H1 (cell line): ENCODE results near the gene SLC5A8. TPM values are rescaled to one million over a fixed set of nuclear protein-coding genes. Genes with fewer than 3 reads are reported as not detected.

Experiments
- CTCF ChIA-PET: fragments of 300-600 bp; sonication (Branson Sonifier 250); formaldehyde crosslinking; loops from one replicate; lab custom pipeline; 2021; ENCODE audit not compliant: partially characterized antibody; lab: Charles Lee
- POLR2A ChIA-PET: fragments of 300-600 bp; sonication (Branson Sonifier 250); formaldehyde crosslinking; loops from one replicate; lab custom pipeline; 2021; ENCODE audit warnings: inconsistent platforms; ENCODE audit not compliant: partially characterized antibody; lab: Charles Lee
- DNase-seq, 2 experiments: peaks; one replicate each; pipeline versions ENCODE4 v3.0.0 to v3.0.0-alpha.2; 2010 to 2022; ENCODE audit warnings: low spot score in 2 of 2, low read depth in 1 of 2, mixed read lengths in 1 of 2
- FAIRE-seq: peaks from 2 replicates; lab custom pipeline; 2011; peaks lifted over from hg19 to GRCh38; lab: Jason Lieb, UNC
- H2AFZ ChIP-seq: 2 replicates; pipeline ENCODE4 v1.8.1; 2012; ENCODE audit warnings: low read length, inconsistent platforms
- H2AK5ac ChIP-seq: 2 replicates; pipeline ENCODE4 v1.6.1; 2013; ENCODE audit warnings: low read depth, low read length
- H2BK120ac ChIP-seq: replicated peaks from 2 replicates; pipeline ENCODE3; 2013; ENCODE audit warnings: low read depth, low read length, inconsistent platforms
- H2BK12ac ChIP-seq: 2 replicates; pipeline ENCODE4 v1.6.1; 2013; ENCODE audit warnings: low read depth, low read length
- H2BK15ac ChIP-seq: 2 replicates; pipeline ENCODE4 v1.6.1; 2013; ENCODE audit warnings: low read length
- H2BK20ac ChIP-seq: 2 replicates; pipeline ENCODE4 v1.6.1; 2013; ENCODE audit warnings: low read length
- H2BK5ac ChIP-seq: 2 replicates; pipeline ENCODE4 v1.6.1; 2013; ENCODE audit warnings: low read depth, low read length
- H3K14ac ChIP-seq: 2 replicates; pipeline ENCODE4 v1.6.1; 2013; ENCODE audit warnings: inconsistent platforms; ENCODE audit not compliant: insufficient read length
- H3K18ac ChIP-seq: 2 replicates; pipeline ENCODE4 v1.6.1; 2013; ENCODE audit warnings: low read length; ENCODE audit errors: extremely low read depth
- H3K23ac ChIP-seq: 2 replicates; pipeline ENCODE4 v1.6.1; 2013; ENCODE audit warnings: inconsistent platforms; ENCODE audit not compliant: insufficient read length
- H3K23me2 ChIP-seq: 2 replicates; pipeline ENCODE4 v1.6.1; 2013; ENCODE audit warnings: low read depth, low read length
- H3K27ac ChIP-seq: 2 replicates; pipeline ENCODE4 v1.6.1; 2011; ENCODE audit warnings: low read depth, low read length, inconsistent platforms
- H3K27me3 ChIP-seq, 4 experiments: replicated peaks in 1 of 4; 1 replicate in 1 of 4; 2 replicates in 3 of 4; pipeline versions ENCODE4 v1.6.1 to v1.8.1; 2011 to 2013; ENCODE audit warnings: low read length in 3 of 4, mild to moderate bottlenecking in 3 of 4, inconsistent platforms in 2 of 4, mixed read lengths in 2 of 4, moderate library complexity in 1 of 4; ENCODE audit not compliant: control insufficient read depth in 3 of 4, insufficient read depth in 3 of 4; ENCODE audit errors: extremely low read depth in 1 of 4
- H3K36me3 ChIP-seq, 4 experiments: 2 replicates each; pipeline versions ENCODE4 v1.6.1 to v1.8.1; 2011 to 2013; ENCODE audit warnings: mild to moderate bottlenecking in 4 of 4, low read length in 3 of 4, moderate library complexity in 2 of 4, control low read depth in 1 of 4, inconsistent platforms in 1 of 4; ENCODE audit not compliant: insufficient read depth in 4 of 4, control insufficient read depth in 2 of 4
- H3K4ac ChIP-seq: replicated peaks from 2 replicates; pipeline ENCODE3; 2013; ENCODE audit warnings: low read length, low read depth, mixed read lengths, inconsistent platforms; ENCODE audit not compliant: insufficient read length
- H3K4me1 ChIP-seq, 4 experiments: replicated peaks in 1 of 4; 1 replicate in 1 of 4; 2 replicates in 3 of 4; pipeline versions ENCODE4 v1.6.1 to v1.8.1; 2011 to 2013; ENCODE audit warnings: low read length in 3 of 4, inconsistent platforms in 2 of 4, mixed read lengths in 1 of 4; ENCODE audit not compliant: insufficient read depth in 4 of 4, control insufficient read depth in 3 of 4
- H3K4me2 ChIP-seq, 2 experiments: 2 replicates each; pipeline versions ENCODE4 v1.6.1 to v1.8.1; 2011 to 2013; ENCODE audit warnings: low read depth in 2 of 2, low read length in 2 of 2, control low read depth in 1 of 2, inconsistent platforms in 1 of 2, mild to moderate bottlenecking in 1 of 2; ENCODE audit not compliant: insufficient read depth in 1 of 2
- H3K4me3 ChIP-seq, 4 experiments: fragments of 200-600, 300-600 bp in 1 of 4; sonication (generic), shearing (Covaris generic), sonication (Bioruptor Twin) in 1 of 4; 2 replicates each; pipeline versions ENCODE4 v1.5.1 to v1.8.1; 2011 to 2016; ENCODE audit warnings: low read length in 4 of 4, low read depth in 3 of 4, control low read depth in 2 of 4, inconsistent platforms in 2 of 4, mild to moderate bottlenecking in 2 of 4, mixed read lengths in 1 of 4, moderate library complexity in 1 of 4; ENCODE audit not compliant: insufficient read depth in 2 of 4; ENCODE audit errors: extremely low read depth in 1 of 4
- H3K56ac ChIP-seq: replicated peaks from 2 replicates; pipeline ENCODE3; 2013; ENCODE audit warnings: low read depth, mild to moderate bottlenecking, mixed read lengths, low read length, inconsistent platforms; ENCODE audit not compliant: insufficient read length
- H3K79me1 ChIP-seq: 2 replicates; pipeline ENCODE4 v1.6.1; 2013; ENCODE audit warnings: low read depth, low read length, control low read depth
- H3K79me2 ChIP-seq, 2 experiments: 2 replicates each; pipeline versions ENCODE4 v1.6.1 to v1.8.1; 2012 to 2013; ENCODE audit warnings: low read length in 2 of 2, mild to moderate bottlenecking in 2 of 2, inconsistent platforms in 1 of 2; ENCODE audit not compliant: insufficient read depth in 2 of 2, control insufficient read depth in 1 of 2
- H3K9ac ChIP-seq, 4 experiments: replicated peaks in 1 of 4; 1 replicate in 1 of 4; 2 replicates in 3 of 4; pipeline versions ENCODE4 v1.6.1 to v1.8.1; 2011 to 2013; ENCODE audit warnings: low read depth in 3 of 4, low read length in 3 of 4, control low read depth in 2 of 4, mild to moderate bottlenecking in 2 of 4, moderate library complexity in 2 of 4, inconsistent platforms in 1 of 4; ENCODE audit errors: extremely low read depth in 1 of 4
- H3K9me3 ChIP-seq, 2 experiments: 2 replicates each; pipeline versions ENCODE4 v1.6.1 to v1.8.1; 2012 to 2013; ENCODE audit warnings: mild to moderate bottlenecking in 2 of 2, moderate library complexity in 2 of 2, control low read depth in 1 of 2, inconsistent platforms in 1 of 2, low read depth in 1 of 2, low read length in 1 of 2, mixed read lengths in 1 of 2; ENCODE audit not compliant: insufficient read depth in 2 of 2
- H4K20me1 ChIP-seq, 2 experiments: replicated peaks in 1 of 2; 2 replicates each; pipeline versions ENCODE3 to v1.8.1; 2011 to 2013; ENCODE audit warnings: inconsistent platforms in 2 of 2, low read length in 2 of 2, mild to moderate bottlenecking in 1 of 2; ENCODE audit not compliant: insufficient read depth in 2 of 2, control insufficient read depth in 1 of 2
- H4K5ac ChIP-seq: 2 replicates; pipeline ENCODE4 v1.6.1; 2013; ENCODE audit warnings: low read length, low read depth, mixed read lengths, inconsistent platforms; ENCODE audit not compliant: insufficient read length
- H4K8ac ChIP-seq: 2 replicates; pipeline ENCODE4 v1.8.0; 2013; ENCODE audit warnings: mild to moderate bottlenecking, moderate library complexity, low read length, inconsistent platforms; ENCODE audit not compliant: insufficient read depth; ENCODE audit errors: extremely low read depth
- H4K91ac ChIP-seq: replicated peaks from 2 replicates; pipeline ENCODE3; 2013; ENCODE audit warnings: low read length, mixed read lengths, inconsistent platforms; ENCODE audit not compliant: insufficient read length
- ASH2L ChIP-seq: fragments of 200-600, 300-600 bp; sonication (generic); IDR thresholded peaks from one replicate; pipeline ENCODE4 v1.7.1; 2017; ENCODE audit warnings: low read length
- EP300 ChIP-seq, 2 experiments: IDR thresholded peaks; 1 replicate in 1 of 2; 2 replicates in 1 of 2; pipeline ENCODE4 v1.6.1; 2011 to 2012; ENCODE audit warnings: low read depth in 2 of 2, low read length in 2 of 2, mild to moderate bottlenecking in 2 of 2, borderline replicate concordance in 1 of 2, inconsistent platforms in 1 of 2, moderate library complexity in 1 of 2
- JUN ChIP-seq: IDR thresholded peaks from 2 replicates; pipeline ENCODE4 v1.6.1; 2011; ENCODE audit warnings: low read depth, mild to moderate bottlenecking, improper control_type of control experiment, low read length
- TAF7 ChIP-seq: optimal IDR thresholded peaks from 2 replicates; pipeline ENCODE3; 2011; ENCODE audit warnings: low read depth, mild to moderate bottlenecking, inconsistent platforms, low read length, moderate library complexity, borderline replicate concordance
- TCF12 ChIP-seq: IDR thresholded peaks from 2 replicates; pipeline ENCODE4 v1.6.1; 2011; ENCODE audit warnings: low read depth, mild to moderate bottlenecking, low read length
- ZNF274 ChIP-seq: IDR thresholded peaks from 2 replicates; pipeline ENCODE4 v1.7.0; 2012; ENCODE audit warnings: low read length, borderline replicate concordance; ENCODE audit errors: extremely low read depth
- WGBS, 2 experiments: shearing (Covaris generic) in 1 of 2; methylation state at CpG; one replicate each; pipeline versions ENCODE4 v1.1.6 to v1.1.7; 2013 to 2015; ENCODE audit warnings: low lambda C conversion rate in 2 of 2, mixed read lengths in 2 of 2, inconsistent platforms in 1 of 2, low coverage in 1 of 2, missing lambda C conversion rate in 1 of 2; ENCODE audit not compliant: insufficient replicate concordance in 2 of 2, insufficient coverage in 1 of 2, insufficient read length in 1 of 2; ENCODE audit errors: extremely low coverage in 1 of 2, missing lambda C conversion rate in 1 of 2; 5-methylcytosine and 5-hydroxymethylcytosine counted together
- polyA plus RNA-seq, 7 experiments: library from polyadenylated mRNA; depleted of rRNA in 3 of 7; stranded (reverse) in 5 of 7; unstranded in 2 of 7; fragments of >200 nt in 5 of 7; fragments of 200-250 nt in 2 of 7; gene quantifications; 1 replicate in 5 of 7; 2 replicates in 1 of 7; 4 replicates in 1 of 7; pipeline versions ENCODE4 v1.2.1 to v1.2.3, GENCODE V29; 2011 to 2013; ENCODE audit warnings: missing spikeins in 2 of 7, mixed read lengths in 2 of 7
- total RNA-seq: library from RNA; stranded (reverse); fragmentation: NEBNext Ultra II Directional; extraction: Animal tissue kit (Norgen Biotek cat#: 25700); gene quantifications from 2 replicates; pipeline ENCODE4 v1.2.1, GENCODE V29; 2021

The SLC5A8 gene
- total and polyA plus RNA-seq, 2 of the 8 experiments (the other 6 are each of a cell fraction or from before 2014, with no cell fraction given) = 0.11 to 0.21 TPM

DNA sequence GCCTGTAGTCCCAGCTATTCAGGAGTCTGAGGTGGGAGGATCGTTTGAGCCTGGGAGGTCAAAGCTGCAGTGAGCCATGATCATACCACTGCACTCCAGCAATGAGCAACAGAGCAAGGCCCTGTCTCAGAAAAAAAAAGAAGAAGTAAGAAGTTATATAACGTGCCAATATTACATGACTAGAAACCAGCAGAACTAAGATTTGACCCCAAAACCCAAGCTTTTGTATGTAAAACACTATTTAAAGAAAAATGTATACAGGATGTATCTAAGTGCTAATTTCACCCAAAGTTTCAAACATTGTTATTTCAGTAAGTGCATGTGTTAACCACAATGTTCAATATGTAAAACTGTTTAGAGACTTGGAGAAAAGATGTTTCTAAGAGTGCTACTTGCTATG, 94.7 kb downstream of the SLC5A8 start:
- no peaks in the 10 kb centered on the region for H3K9me3 ChIP-seq
- ChIA-PET POLR2A (no interaction called here), CTCF (interaction anchor here (0.9 kb wide), 1 partner anchor 189 kb away, joined by 3 read pairs; no protein-coding TSS in a partner anchor)
- H4K5ac ChIP-seq = no peak overlapping the region
- no peaks in the 10 kb centered on the region for H3K79me1 ChIP-seq
- no peak overlapping the region for H2BK120ac ChIP-seq
- H3K18ac ChIP-seq = no peak overlapping the region
- H3K9ac ChIP-seq = no peak overlapping the region
- no peak overlapping the region for H2BK20ac ChIP-seq
- no peak overlapping the region for H3K56ac ChIP-seq
- H3K4me3 ChIP-seq = no peak overlapping the region
- H2BK5ac ChIP-seq = no peak overlapping the region
- H2BK12ac ChIP-seq = no peak overlapping the region
- H3K36me3 ChIP-seq = no peaks in the 10 kb centered on the region
- H3K27ac ChIP-seq = no peak overlapping the region
- H2BK15ac ChIP-seq = no peak overlapping the region
- no peak overlapping the region for H2AFZ ChIP-seq
- no peak for TF ChIP-seq JUN
- TF ChIP-seq ZNF274 = no peak
- TF ChIP-seq TCF12 = no peak
- no peak for TF ChIP-seq TAF7
- no peak for TF ChIP-seq EP300 (IDR thresholded peaks at IDR 0.05; ENCODE audit: borderline replicate concordance in 1 of 2, low read depth in 2 of 2, low read length in 2 of 2)
- no peak for TF ChIP-seq ASH2L
- no peaks in the 10 kb centered on the region for H3K79me2 ChIP-seq
- FAIRE-seq (no peak), DNase-seq (no peak)
- no peak overlapping the region for H3K4ac ChIP-seq
- H3K27me3 ChIP-seq = no peaks in the 10 kb centered on the region
- no peak overlapping the region for H3K14ac ChIP-seq
- H3K23ac ChIP-seq = no peak overlapping the region
- H3K23me2 ChIP-seq = no peaks in the 10 kb centered on the region
- H2AK5ac ChIP-seq = no peak overlapping the region
- no peaks in the 10 kb centered on the region for H4K20me1 ChIP-seq
- WGBS, 2 experiments = 92% methylated on average over 2 of the region's 2 CpGs; no CpG with 5 or more reads in 1 of the 2 experiments
- no peaks in the 10 kb centered on the region for H3K4me1 ChIP-seq
- no peak overlapping the region for H3K4me2 ChIP-seq
- H4K8ac ChIP-seq = no peak overlapping the region
- no peak overlapping the region for H4K91ac ChIP-seq
